ENCODE measurements around the gene SCIMP. TPM values are rescaled to one million over a fixed set of nuclear protein-coding genes. Genes with fewer than 3 reads are reported as not detected.

The SCIMP gene
- not detected in 2 replicates for polyA plus RNA-seq
- polyA minus RNA-seq: not detected in 2 replicates

GRCh38 chr17:5234645-5235576, at the start of gene SCIMP:
Gene SCIMP (minus strand): TSS chr17:5234860. CDS start chr17:5234755, 105 bp downstream.
- H3K9me3 ChIP-seq (ENCODE audit: low read length): no peaks in the 10 kb centered on the region
- H3K4me2 ChIP-seq (ENCODE audit: low read length): no peak within 1 kb of the TSS
- no peaks in the 10 kb centered on the region for H4K20me1 ChIP-seq (ENCODE audit: insufficient read depth)
- H2AFZ ChIP-seq (ENCODE audit: low read depth, low read length): no peak within 1 kb of the TSS
- H3K36me3 ChIP-seq (ENCODE audit: insufficient read depth, low read length): no peaks in the 10 kb centered on the region
- H3K9ac ChIP-seq (ENCODE audit: low read length): no peak within 1 kb of the TSS
- H3F3A ChIP-seq (ENCODE audit: insufficient read depth, low read length, poor library complexity, severe bottlenecking): no peaks in the 10 kb centered on the region
- H3K9me2 ChIP-seq (ENCODE audit: insufficient read depth, low read length): no peaks in the 10 kb centered on the region
- H3K27ac ChIP-seq (ENCODE audit: low read length): no peak within 1 kb of the TSS
- no peak within 1 kb of the TSS for H3K4me3 ChIP-seq (ENCODE audit: low read length)
- TF ChIP-seq TAF1 (IDR thresholded peaks at IDR 0.05; ENCODE audit: low read depth) (no peak), MXI1 (conservative IDR thresholded peaks at IDR 0.05; ENCODE audit: poor library complexity, severe bottlenecking) (no peak), REST (IDR thresholded peaks at IDR 0.05; ENCODE audit: borderline replicate concordance) (no peak), POLR2AphosphoS5 (IDR thresholded peaks at IDR 0.05) (no peak), RAD21 (conservative IDR thresholded peaks at IDR 0.05) (no peak), SMC3 (conservative IDR thresholded peaks at IDR 0.05; ENCODE audit: poor library complexity) (no peak), EZH2 (IDR thresholded peaks at IDR 0.05; ENCODE audit: borderline replicate concordance, insufficient read depth, low read length, poor library complexity, severe bottlenecking) (no peak), EP300 (conservative IDR thresholded peaks at IDR 0.05; ENCODE audit: poor library complexity, severe bottlenecking) (no peak)
- TF ChIP-seq, protein P1, sequence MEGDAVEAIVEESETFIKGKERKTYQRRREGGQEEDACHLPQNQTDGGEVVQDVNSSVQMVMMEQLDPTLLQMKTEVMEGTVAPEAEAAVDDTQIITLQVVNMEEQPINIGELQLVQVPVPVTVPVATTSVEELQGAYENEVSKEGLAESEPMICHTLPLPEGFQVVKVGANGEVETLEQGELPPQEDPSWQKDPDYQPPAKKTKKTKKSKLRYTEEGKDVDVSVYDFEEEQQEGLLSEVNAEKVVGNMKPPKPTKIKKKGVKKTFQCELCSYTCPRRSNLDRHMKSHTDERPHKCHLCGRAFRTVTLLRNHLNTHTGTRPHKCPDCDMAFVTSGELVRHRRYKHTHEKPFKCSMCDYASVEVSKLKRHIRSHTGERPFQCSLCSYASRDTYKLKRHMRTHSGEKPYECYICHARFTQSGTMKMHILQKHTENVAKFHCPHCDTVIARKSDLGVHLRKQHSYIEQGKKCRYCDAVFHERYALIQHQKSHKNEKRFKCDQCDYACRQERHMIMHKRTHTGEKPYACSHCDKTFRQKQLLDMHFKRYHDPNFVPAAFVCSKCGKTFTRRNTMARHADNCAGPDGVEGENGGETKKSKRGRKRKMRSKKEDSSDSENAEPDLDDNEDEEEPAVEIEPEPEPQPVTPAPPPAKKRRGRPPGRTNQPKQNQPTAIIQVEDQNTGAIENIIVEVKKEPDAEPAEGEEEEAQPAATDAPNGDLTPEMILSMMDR (IDR thresholded peaks at IDR 0.05; ENCODE audit: poor library complexity, severe bottlenecking): no peak
- no peaks in the 10 kb centered on the region for H3K27me3 ChIP-seq (ENCODE audit: insufficient read depth, low read depth, low read length)
- H3K79me2 ChIP-seq (replicated peaks; ENCODE audit: insufficient read depth, low read length): no peaks in the 10 kb centered on the region

GRCh38 chr17:5283571-5284315, 49.1 kb upstream of the SCIMP start:
- no peak overlapping the region for H3K27ac ChIP-seq (ENCODE audit: low read length)
- H4K20me1 ChIP-seq (ENCODE audit: insufficient read depth): peaks cover 5% of the 10 kb centered on the region
- H3K4me3 ChIP-seq (ENCODE audit: low read length): peak overlapping the region; percentile 80

More at GRCh38 chr17:5283571-5284315, 49.1 kb upstream of the SCIMP start:
- Histone ChIP-seq H3K79me2 (replicated peaks; ENCODE audit: insufficient read depth, low read length) (peaks cover 51% of the 10 kb centered on the region), H3K9ac (ENCODE audit: low read length) (no peak overlapping the region), H3K27me3 (ENCODE audit: insufficient read depth, low read depth, low read length) (no peaks in the 10 kb centered on the region), H3K9me2 (ENCODE audit: insufficient read depth, low read length) (no peaks in the 10 kb centered on the region), H2AFZ (ENCODE audit: low read depth, low read length) (no peak overlapping the region), H3K4me2 (ENCODE audit: low read length) (peak overlapping the region; percentile 57), H3F3A (ENCODE audit: insufficient read depth, low read length, poor library complexity, severe bottlenecking) (no peaks in the 10 kb centered on the region), H3K9me3 (ENCODE audit: low read length) (no peaks in the 10 kb centered on the region), H3K36me3 (ENCODE audit: insufficient read depth, low read length) (no peaks in the 10 kb centered on the region)
- TF ChIP-seq, protein P1 (IDR thresholded peaks at IDR 0.05; ENCODE audit: poor library complexity, severe bottlenecking): no peak
- TF ChIP-seq RAD21 (conservative IDR thresholded peaks at IDR 0.05) (no peak), POLR2AphosphoS5 (IDR thresholded peaks at IDR 0.05) (no peak), EP300 (conservative IDR thresholded peaks at IDR 0.05; ENCODE audit: poor library complexity, severe bottlenecking) (no peak), TAF1 (IDR thresholded peaks at IDR 0.05; ENCODE audit: low read depth) (no peak), MXI1 (conservative IDR thresholded peaks at IDR 0.05; ENCODE audit: poor library complexity, severe bottlenecking) (no peak), REST (IDR thresholded peaks at IDR 0.05; ENCODE audit: borderline replicate concordance) (no peak), EZH2 (IDR thresholded peaks at IDR 0.05; ENCODE audit: borderline replicate concordance, insufficient read depth, low read length, poor library complexity, severe bottlenecking) (no peak), SMC3 (conservative IDR thresholded peaks at IDR 0.05; ENCODE audit: poor library complexity) (no peak)

All from neural cell (in vitro differentiated cells).